GM11168 (cell line): ENCODE results near the gene SMYD2.
"Not testable (repeated sequence)": the region's sequence is repeated elsewhere in the genome, so short reads cannot be mapped to it uniquely, and the experiment has no call there.

Experiments
- in situ Hi-C: fragments of 300-500 bp; cut with MboI; formaldehyde crosslinking; loops from one replicate; pipeline ENCODE4 v1.12.0; 2022; ENCODE audit warnings: low sequenced_read_pairs; ENCODE audit not compliant: unreplicated experiment

The SMYD2 gene

DNA sequence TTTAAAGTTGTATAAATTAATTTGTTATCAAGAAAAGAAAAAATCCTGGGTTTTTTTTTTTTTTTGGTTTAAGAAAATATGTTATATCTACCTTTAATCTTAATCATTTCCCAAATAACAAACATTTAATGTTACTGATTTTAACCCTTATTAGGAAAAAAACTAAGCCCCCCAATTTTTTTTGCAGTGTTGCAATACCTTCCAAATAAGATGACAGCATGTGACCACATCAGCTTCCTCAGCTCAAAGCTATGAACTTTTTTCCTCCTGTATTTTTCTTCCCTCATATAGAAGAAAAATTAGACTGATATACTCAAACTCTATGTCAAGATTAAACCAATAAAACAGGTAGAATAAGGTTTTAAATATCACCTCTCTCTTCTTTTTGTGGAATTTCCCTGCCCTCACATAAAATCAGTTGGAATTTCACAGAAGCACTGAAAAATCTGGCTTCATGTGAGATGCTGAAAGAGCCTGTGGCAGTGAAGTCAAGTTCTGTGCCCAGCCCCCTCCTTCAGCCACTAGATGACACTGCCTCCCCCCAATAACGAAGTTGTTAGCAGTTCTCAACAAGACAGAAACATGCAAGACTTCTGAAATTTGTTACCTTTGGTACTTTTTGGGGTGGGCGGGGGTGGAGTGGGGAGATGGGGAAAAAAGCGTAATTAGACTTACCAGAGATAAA is 9.6 kb upstream of the SMYD2 start:
- in situ Hi-C loops, result no loop called here

GRCh38 chr1:214271995-214272731 is 8.8 kb upstream of the SMYD2 start:
- in situ Hi-C loops, result no loop called here

GRCh38 chr1:214272964-214273533 is 7.9 kb upstream of the SMYD2 start:
- in situ Hi-C loops, result no loop called here

DNA sequence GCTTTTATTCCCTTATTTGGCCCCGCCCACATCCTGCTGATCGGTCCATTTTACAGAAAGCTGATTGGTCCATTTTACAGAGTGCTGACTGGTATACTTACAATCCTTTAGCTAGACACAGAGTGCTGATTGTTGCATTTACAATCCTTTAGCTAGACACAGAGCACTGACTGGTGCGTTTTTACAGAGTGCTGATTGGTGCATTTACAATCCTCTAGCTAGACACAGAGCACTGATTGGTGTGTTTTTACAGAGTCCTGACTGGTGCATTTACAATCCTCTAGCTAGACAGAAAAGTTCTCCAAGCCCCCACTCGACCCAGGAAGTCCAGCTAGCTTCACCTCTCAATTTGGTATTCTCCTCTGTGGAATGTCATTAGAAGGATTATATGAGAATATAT is 5.3 kb upstream of the SMYD2 start:
- in situ Hi-C loops, result not testable (repeated sequence)

DNA sequence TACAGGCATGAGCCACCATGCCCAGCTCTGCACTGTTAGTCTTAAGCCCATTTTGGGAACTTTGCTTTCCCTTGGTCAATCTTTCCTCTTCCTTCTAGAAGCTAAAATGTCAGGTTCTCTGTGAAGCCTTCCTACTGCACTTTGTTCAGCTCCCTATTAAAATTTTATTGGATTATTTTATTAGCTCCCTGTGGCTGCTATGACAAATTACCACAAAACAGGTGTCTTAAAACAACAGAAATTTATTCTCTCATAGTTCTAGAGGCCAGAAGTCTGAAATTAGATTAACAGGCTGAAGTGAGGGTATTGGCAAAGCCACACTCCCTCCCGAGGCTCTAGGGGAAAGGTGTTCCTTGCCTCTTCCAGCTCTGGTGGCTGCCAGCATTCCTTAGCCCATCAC is 4.2 kb upstream of the SMYD2 start:
- in situ Hi-C loops, result no loop called here

GRCh38 chr1:214277704-214278635 is 3.0 kb upstream of the SMYD2 start:
- in situ Hi-C loops, result no loop called here

DNA sequence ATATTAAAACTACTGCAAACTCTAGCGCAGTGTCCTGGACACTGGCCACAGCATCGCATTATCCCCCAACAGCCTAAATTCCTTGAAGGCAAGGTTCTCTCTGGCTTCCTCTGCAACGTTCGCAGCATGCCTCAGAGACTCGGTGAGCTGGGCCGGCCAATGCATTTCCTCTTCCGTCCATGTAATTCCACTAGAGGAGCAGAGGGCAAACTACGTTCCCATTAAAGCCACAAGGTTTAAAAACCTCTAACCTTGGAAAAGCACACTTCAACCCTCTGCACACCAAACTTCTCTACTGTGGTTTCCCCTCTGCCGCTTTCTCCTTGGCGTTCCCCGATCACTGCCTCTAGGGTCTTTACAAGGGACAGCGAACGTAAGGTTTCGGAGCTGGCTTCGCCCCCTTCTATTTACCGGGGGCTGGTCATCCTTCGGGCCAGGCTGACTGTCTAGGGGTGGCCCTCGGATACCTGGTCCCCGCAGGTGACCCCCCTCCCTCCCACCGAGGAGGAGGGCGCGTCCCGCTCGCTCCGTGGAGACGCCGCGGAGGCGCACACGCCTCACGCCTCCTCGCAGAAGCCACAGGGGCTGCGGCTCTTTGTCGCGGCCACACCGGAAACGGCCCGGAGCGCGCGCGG is 456 bp upstream of the SMYD2 start:
- in situ Hi-C loops, result no loop called here

GRCh38 chr1:214281720-214282629 is 1.0 kb downstream of the SMYD2 start:
- in situ Hi-C loops, result no loop called here

- in situ Hi-C loops, result no loop called here
Observed at GRCh38 chr1:214282630-214283242, 1.8 kb downstream of the SMYD2 start.

DNA sequence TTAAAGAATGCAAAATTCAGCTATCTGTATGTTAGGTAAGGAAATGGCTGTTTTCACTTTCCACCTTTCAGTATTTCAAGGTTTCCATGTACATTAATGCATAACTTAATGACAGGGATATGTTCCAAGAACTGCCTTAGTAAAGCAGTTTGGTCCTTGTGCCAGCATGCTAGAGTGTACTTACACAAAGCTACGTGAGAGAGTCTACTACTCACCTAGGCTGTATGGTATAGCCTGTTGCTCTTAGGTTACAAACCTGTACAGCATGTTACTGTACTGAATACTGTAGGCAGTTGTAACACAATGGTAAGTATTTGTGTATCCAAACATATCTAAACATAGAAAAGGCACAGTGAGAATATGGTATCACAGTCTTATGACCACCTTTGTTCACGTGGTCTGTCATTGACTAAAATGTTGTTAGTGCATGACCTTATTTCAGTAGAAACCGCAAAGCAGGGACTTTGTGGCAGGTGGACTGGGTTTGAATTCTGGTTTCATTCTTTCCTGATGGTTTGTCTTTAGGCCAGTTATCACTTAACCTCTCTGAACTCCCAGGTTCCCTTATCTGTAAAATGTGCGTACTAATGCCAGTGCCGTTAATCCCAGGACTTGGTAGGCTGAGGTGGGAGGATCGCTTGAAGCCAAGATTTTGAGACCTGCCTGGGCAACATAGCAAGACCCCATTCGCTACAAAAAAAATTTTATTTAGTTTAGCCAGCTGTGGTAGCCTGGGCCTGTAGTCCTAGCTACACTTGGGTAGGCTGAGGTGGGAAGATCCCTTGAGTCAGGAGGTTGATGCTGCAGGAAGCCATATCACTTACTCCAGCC is 4.9 kb downstream of the SMYD2 start:
- in situ Hi-C loops, result no loop called here

- in situ Hi-C loops, result no loop called here
Observed at GRCh38 chr1:214287884-214288283, 6.9 kb downstream of the SMYD2 start.

DNA sequence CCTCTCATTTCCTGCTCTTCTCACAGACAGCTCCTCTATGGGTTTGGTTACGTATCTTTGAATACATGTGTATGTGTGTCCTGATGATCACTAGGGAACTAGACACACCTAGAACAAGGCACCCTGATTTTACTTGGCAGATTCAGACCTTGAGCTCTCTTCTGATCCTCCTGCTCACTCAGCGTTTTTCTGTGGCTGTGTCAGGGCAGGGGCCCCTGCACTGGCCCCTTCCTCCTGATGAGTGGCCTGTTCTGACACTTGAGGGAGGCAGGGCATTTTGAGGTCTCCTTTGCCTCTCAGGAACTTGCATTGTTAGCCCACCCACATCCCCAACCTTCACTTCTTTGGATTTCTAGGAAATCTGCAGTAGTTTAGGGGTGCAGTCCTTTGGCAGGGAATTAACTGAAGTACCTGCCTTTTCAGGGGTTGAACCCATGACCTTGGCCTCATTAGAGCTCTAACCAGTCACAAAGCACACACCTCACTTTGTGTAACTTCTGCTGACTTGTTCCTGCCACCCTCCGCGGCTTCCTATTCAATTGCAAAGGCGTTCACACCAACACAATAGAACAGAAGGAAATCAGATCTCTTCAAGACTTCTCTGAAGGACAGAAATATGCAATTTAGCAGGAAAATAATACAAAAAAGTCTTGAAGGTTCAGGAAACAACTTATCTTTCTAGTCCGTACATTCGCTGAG is 8.8 kb downstream of the SMYD2 start:
- in situ Hi-C loops, result no loop called here

DNA sequence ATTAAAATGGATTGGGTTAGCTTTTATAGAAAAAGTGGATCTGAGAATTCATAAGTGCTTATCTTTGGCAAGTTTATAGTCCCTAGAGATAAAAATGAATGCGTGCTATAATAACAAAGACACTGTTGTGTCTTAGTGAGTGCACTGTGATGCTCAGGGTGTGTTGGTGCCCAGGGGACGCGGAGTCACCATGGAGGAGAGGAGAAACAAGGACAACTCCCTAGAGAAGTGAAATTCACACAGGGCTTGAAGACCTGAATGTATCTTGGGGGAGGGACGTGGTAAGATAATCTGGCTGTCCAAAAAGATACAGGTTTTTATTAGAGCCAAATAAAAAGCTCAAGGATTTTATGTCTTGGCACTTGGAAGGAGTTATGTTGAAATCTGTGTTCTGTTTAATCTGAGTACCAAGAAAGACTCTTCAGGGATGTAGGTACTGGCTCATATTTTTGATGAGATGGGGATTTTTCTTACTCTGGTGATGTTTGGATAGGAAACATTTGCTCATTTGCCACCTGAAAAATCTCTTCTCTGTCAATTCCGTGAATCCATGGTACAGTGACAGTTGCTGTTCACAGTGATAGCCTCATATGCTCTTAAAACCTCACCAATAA is 9.6 kb downstream of the SMYD2 start:
- in situ Hi-C loops, result no loop called here

DNA sequence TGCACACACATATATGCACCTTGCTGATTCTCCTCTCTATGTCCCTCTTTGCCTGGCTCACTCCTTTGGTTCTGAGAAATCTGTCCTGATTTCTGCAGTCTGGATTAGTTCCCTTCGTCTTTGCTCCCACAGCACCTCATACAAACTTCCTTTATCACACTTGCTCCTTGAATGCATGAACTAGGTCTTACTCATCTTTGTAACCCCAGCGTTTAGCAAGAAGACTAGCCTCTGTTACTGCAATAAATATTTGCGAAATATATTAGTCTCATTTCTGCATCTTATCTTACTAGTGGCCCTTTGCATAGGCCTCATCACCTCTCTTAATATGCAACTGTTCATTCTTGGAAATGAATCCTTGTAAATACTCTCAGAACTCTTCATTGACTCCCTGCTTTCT is 11.4 kb downstream of the SMYD2 start:
- in situ Hi-C loops, result no loop called here

DNA sequence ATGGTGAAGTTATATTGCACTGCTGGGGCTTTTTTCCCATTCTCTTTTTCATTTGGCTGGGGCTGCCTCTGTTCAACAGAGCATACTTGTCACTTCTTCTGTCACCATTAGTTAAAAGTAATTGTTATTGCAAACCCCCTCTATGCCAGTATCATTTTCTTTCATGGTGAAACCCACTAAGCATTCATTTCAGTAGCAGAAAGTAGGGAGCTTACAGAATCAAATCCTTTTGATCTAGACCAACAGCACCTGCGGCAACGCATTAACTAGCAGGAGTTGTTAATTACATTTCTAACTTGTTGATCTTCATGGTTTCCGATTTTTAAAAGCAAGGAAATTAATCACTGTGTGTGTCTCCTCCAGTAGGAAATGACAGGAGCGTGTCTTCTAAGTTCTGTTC is 15.0 kb downstream of the SMYD2 start:
- in situ Hi-C loops, result no loop called here

DNA sequence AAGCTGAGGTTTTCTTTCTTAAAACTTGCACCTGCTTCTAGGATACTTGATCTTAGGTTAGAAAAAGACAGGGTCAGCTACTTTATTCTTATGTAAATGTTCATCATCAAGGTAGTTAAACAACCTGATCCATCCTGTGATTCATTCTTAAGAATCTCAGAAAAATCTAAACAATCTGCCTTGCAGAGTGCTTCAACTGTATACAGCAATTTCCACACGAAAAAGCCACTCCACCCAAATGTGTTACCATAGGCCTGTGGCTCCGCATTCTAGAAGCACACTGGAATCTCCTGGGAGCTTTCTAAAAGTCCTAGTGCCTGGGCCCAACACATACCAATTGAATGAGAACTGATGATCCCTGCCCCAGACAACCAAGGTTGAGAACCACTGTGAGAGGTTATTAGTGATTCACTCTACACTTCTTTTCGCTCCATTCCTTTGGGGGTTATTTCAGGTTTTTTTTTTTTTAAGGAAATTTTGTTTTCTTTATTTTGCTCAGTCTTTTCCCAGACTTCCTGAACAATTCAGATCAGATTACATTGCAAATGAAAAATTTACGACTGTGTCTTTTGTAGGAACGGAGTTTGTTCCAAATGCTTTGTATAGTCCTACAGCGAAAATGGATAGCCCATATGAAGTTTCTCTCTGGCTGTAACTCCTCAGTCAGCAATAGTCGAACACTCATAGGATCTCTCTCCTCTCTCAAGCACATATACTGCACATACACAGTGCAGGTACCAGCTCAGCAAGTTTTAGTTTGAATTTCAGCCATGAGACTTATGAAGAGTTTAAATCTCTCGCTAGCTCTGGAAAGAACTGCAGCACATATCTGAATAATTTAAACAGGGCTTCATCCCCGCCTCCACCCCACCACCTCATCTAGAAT is 16.1 kb downstream of the SMYD2 start:
- in situ Hi-C loops, result no loop called here
